Trophoblast cell (in vitro differentiated cells and primary cell): ENCODE measurements around the gene RBM23.

Experiments
- DNase-seq, 2 donors: peaks; one replicate each; pipeline ENCODE4 v3.0.0-alpha.2; 2016
- H2AFZ ChIP-seq: 2 replicates; pipeline ENCODE4 v1.6.1; 2013; ENCODE audit warnings: low read length, moderate library complexity, mild to moderate bottlenecking; ENCODE audit not compliant: insufficient read depth, poor library complexity
- H2AK5ac ChIP-seq: 2 replicates; pipeline ENCODE4 v1.6.1; 2013; ENCODE audit warnings: mild to moderate bottlenecking, low read length
- H2BK120ac ChIP-seq: 2 replicates; pipeline ENCODE4 v1.6.1; 2013; ENCODE audit warnings: low read length, mild to moderate bottlenecking, moderate library complexity; ENCODE audit not compliant: insufficient read depth, poor library complexity
- H2BK12ac ChIP-seq: 2 replicates; pipeline ENCODE4 v1.6.1; 2013; ENCODE audit warnings: mild to moderate bottlenecking, low read length, moderate library complexity
- H2BK5ac ChIP-seq: 2 replicates; pipeline ENCODE4 v1.6.1; 2013; ENCODE audit warnings: low read length, low read depth, moderate library complexity, mild to moderate bottlenecking; ENCODE audit not compliant: poor library complexity
- H3K14ac ChIP-seq: 2 replicates; pipeline ENCODE4 v1.6.1; 2013; ENCODE audit warnings: mild to moderate bottlenecking, low read length
- H3K18ac ChIP-seq: 2 replicates; pipeline ENCODE4 v1.6.1; 2013; ENCODE audit warnings: mild to moderate bottlenecking, low read length
- H3K23ac ChIP-seq: 2 replicates; pipeline ENCODE4 v1.6.1; 2013; ENCODE audit warnings: low read length
- H3K27ac ChIP-seq: 2 replicates; pipeline ENCODE4 v1.5.1; 2013; ENCODE audit warnings: low read depth, mild to moderate bottlenecking, inconsistent platforms, low read length, moderate library complexity
- H3K27me3 ChIP-seq: 2 replicates; pipeline ENCODE4 v1.6.1; 2013; ENCODE audit warnings: inconsistent platforms, mild to moderate bottlenecking, low read length, moderate library complexity; ENCODE audit not compliant: insufficient read depth
- H3K36me3 ChIP-seq, 2 experiments: 1 replicate in 1 of 2; 2 replicates in 1 of 2; pipeline ENCODE4 v1.6.1; 2013; ENCODE audit warnings: low read length in 2 of 2, mild to moderate bottlenecking in 2 of 2, moderate library complexity in 1 of 2; ENCODE audit not compliant: insufficient read depth in 2 of 2, control insufficient read depth in 1 of 2
- H3K4ac ChIP-seq: 2 replicates; pipeline ENCODE4 v1.6.1; 2013; ENCODE audit warnings: low read depth, mild to moderate bottlenecking, low read length, moderate library complexity
- H3K4me1 ChIP-seq, 2 experiments: 1 replicate in 1 of 2; 2 replicates in 1 of 2; pipeline ENCODE4 v1.6.1; 2013; ENCODE audit warnings: low read length in 2 of 2, mild to moderate bottlenecking in 2 of 2, moderate library complexity in 1 of 2; ENCODE audit not compliant: insufficient read depth in 2 of 2, control insufficient read depth in 1 of 2
- H3K4me2 ChIP-seq: 2 replicates; pipeline ENCODE4 v1.6.1; 2013; ENCODE audit warnings: inconsistent platforms, mild to moderate bottlenecking, low read length, moderate library complexity
- H3K4me3 ChIP-seq: 2 replicates; pipeline ENCODE4 v1.5.1; 2013; ENCODE audit warnings: mild to moderate bottlenecking, low read depth, low read length, inconsistent platforms
- H3K79me1 ChIP-seq: one replicate; pipeline ENCODE4 v1.6.1; 2013; ENCODE audit warnings: low read length
- H3K79me2 ChIP-seq: 2 replicates; pipeline ENCODE4 v1.6.1; 2013; ENCODE audit warnings: low read length, mild to moderate bottlenecking; ENCODE audit not compliant: control insufficient read depth, insufficient read depth, poor library complexity
- H3K9ac ChIP-seq: 2 replicates; pipeline ENCODE4 v1.6.1; 2013; ENCODE audit warnings: mild to moderate bottlenecking, low read length
- H3K9me3 ChIP-seq: 2 replicates; pipeline ENCODE4 v1.6.1; 2013; ENCODE audit warnings: low read depth, mild to moderate bottlenecking, control low read depth, inconsistent platforms, low read length; ENCODE audit not compliant: insufficient read depth
- H4K12ac ChIP-seq: 2 replicates; pipeline ENCODE4 v1.6.1; 2013; ENCODE audit warnings: low read depth, mild to moderate bottlenecking, low read length, moderate library complexity
- H4K8ac ChIP-seq: 2 replicates; pipeline ENCODE4 v1.6.1; 2013; ENCODE audit warnings: low read depth, mild to moderate bottlenecking, low read length, moderate library complexity
- H4K91ac ChIP-seq: one replicate; pipeline ENCODE4 v1.6.1; 2013; ENCODE audit warnings: low read depth, mild to moderate bottlenecking, low read length, moderate library complexity
- WGBS: extraction: QIAGEN DNeasy Blood & Tissue Kit; methylation state at CpG from one replicate; pipeline ENCODE4 v1.1.7; 2013; ENCODE audit warnings: missing lambda C conversion rate; ENCODE audit not compliant: insufficient read length, insufficient coverage; ENCODE audit errors: extremely low coverage; 5-methylcytosine and 5-hydroxymethylcytosine counted together

The RBM23 gene

DNA sequence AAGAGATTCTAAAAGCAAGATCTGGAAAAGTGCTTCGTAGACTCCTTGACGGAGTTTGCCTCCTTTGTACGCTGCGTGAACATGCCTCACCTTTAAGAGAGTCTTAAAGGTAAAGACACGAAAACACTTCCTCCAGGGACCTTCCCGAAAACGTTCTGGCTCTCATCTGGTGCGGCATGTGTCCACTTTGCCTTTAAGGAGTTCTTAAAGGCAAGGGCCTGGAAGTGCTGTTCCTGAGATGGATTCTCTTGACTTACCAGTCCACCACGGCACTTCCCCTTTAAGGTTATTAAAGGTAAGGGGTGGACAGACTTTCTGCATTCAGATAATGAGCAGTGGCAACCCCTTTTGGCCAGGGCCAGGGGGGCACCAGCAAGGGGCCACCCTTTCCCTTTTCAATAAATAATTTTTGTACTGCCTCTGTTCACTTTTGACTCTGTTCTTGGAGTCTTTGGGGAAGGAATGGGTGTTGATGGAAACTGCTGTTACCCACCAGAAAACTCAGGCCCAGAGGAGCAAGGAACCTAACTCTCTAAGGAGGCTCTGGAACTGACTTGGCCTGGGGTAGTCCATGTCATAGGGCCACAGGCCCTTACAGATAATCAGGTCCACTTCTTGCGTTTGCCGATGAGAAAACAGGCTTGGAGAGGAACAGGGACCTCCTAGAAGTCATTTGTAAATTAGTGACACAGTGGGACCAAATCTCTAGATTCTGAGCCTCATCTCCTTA, 31.5 kb downstream of the RBM23 start:
- Histone ChIP-seq H3K4ac (no peak overlapping the region), H3K79me1 (peaks cover 10% of the 10 kb centered on the region), H2AFZ (no peak overlapping the region), H4K8ac (peak overlapping the region; percentile 88), H3K36me3 (peaks cover 0 to 3% of the 10 kb centered on the region in 2 experiments), H3K18ac (no peak overlapping the region), H3K23ac (no peak overlapping the region), H2BK5ac (peak overlapping the region; percentile 28), H2BK120ac (no peak overlapping the region), H3K9me3 (no peaks in the 10 kb centered on the region), H3K4me3 (peak overlapping the region; percentile 73), H4K12ac (peak overlapping the region; percentile 26), H2AK5ac (no peak overlapping the region), H3K4me1 (peaks cover 11 to 17% of the 10 kb centered on the region in 2 experiments), H3K27ac (peak overlapping the region; percentile 75), H4K91ac (peak overlapping the region; percentile 79), H3K79me2 (no peaks in the 10 kb centered on the region), H2BK12ac (no peak overlapping the region), H3K9ac (no peak overlapping the region), H3K4me2 (peak overlapping the region; percentile 73), H3K27me3 (no peaks in the 10 kb centered on the region), H3K14ac (no peak overlapping the region)
- DNase-seq: peak; percentile 73 to 85
- WGBS: no CpG with 5 or more reads among the region's 11 CpGs

DNA sequence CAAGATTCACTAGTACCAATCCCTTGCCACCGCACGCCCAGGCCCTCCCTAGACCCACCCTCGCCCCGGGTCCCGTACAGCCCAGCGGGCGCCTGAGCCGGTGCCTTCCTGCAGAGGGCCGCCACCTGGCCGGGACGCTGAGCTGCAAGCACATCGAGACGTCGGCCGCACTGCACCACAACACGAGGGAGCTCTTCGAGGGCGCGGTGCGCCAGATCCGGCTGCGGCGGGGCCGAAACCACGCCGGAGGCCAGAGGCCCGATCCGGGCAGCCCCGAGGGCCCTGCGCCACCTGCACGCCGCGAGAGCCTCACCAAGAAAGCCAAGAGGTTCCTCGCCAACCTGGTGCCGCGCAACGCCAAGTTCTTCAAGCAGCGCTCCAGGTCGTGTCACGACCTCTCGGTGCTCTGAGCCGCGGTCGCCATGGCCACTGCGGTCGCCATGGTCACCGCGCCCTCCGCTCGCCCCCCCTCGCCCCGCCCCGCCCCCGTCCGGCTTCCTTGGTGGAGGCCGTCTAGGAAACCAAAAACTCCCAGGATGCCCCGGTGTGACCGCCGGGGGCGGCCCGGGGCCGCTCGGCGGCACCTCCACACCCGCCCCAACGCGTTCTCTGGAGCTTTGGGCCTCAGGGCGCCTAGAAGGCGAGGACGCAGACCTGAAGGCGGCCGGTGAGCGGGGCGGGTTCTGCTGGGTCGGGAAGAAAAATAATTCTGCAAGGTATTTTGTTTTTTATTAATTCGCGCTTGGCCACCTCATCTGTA, 32.3 kb downstream of the RBM23 start:
- peak overlapping the region; percentile 88 for H4K8ac ChIP-seq
- no peak overlapping the region for H2BK12ac ChIP-seq
- no peak overlapping the region for H3K4ac ChIP-seq
- peak overlapping the region; percentile 75 for H3K4me2 ChIP-seq
- H3K27me3 ChIP-seq: no peaks in the 10 kb centered on the region
- H3K4me3 ChIP-seq: peak overlapping the region; percentile 76
- H3K27ac ChIP-seq: peak overlapping the region; percentile 75
- H3K79me1 ChIP-seq: peaks cover 10% of the 10 kb centered on the region
- no peak overlapping the region for H2BK120ac ChIP-seq
- H2AFZ ChIP-seq: peak overlapping the region; percentile 74
- H3K14ac ChIP-seq: peak overlapping the region; percentile 6
- H2BK5ac ChIP-seq: peak overlapping the region; percentile 28
- no peak overlapping the region for H2AK5ac ChIP-seq
- H3K9me3 ChIP-seq: no peaks in the 10 kb centered on the region
- no peak overlapping the region for H3K23ac ChIP-seq
- no peaks in the 10 kb centered on the region for H3K79me2 ChIP-seq
- peak overlapping the region; percentile 79 for H4K91ac ChIP-seq
- peak overlapping the region; percentile 34 for H4K12ac ChIP-seq
- no CpG with 5 or more reads among the region's 77 CpGs for WGBS
- peak; percentile 74 to 82 for DNase-seq
- H3K4me1 ChIP-seq: peaks cover 11 to 20% of the 10 kb centered on the region in 2 experiments
- H3K18ac ChIP-seq: no peak overlapping the region
- peaks cover 0 to 3% of the 10 kb centered on the region in 2 experiments for H3K36me3 ChIP-seq
- peak overlapping the region; percentile 76 for H3K9ac ChIP-seq

DNA sequence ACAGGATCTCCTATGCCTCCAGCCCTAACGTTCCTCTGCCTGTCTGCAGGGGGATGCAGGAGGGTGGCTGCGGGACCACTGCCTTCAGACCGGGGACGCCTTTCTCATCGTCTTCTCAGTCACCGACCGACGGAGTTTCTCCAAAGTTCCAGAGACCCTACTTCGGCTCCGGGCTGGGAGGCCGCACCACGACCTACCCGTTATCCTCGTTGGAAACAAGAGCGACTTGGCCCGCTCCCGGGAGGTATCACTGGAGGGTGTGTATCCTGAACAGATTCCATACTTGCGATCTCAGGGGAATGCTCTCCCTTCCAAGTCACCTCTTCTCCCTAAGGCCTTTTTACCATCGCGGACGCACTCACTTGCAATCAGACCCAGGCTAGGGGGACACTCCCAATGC, 33.0 kb downstream of the RBM23 start:
- Histone ChIP-seq H3K27ac (no peak overlapping the region), H2BK12ac (no peak overlapping the region), H3K4me3 (no peak overlapping the region), H3K79me2 (no peaks in the 10 kb centered on the region), H4K12ac (no peak overlapping the region), H3K4ac (no peak overlapping the region), H3K4me2 (peak overlapping the region; percentile 75), H3K4me1 (peaks cover 11 to 20% of the 10 kb centered on the region in 2 experiments), H3K36me3 (peaks cover 0 to 3% of the 10 kb centered on the region in 2 experiments), H4K91ac (no peak overlapping the region), H4K8ac (no peak overlapping the region), H2BK120ac (no peak overlapping the region), H2AK5ac (no peak overlapping the region), H3K14ac (no peak overlapping the region), H3K18ac (no peak overlapping the region), H3K23ac (no peak overlapping the region), H3K9me3 (no peaks in the 10 kb centered on the region), H3K9ac (no peak overlapping the region), H2AFZ (no peak overlapping the region), H3K27me3 (no peaks in the 10 kb centered on the region), H3K79me1 (peaks cover 10% of the 10 kb centered on the region), H2BK5ac (no peak overlapping the region)
- WGBS: no CpG with 5 or more reads among the region's 21 CpGs
- DNase-seq: no peak

DNA sequence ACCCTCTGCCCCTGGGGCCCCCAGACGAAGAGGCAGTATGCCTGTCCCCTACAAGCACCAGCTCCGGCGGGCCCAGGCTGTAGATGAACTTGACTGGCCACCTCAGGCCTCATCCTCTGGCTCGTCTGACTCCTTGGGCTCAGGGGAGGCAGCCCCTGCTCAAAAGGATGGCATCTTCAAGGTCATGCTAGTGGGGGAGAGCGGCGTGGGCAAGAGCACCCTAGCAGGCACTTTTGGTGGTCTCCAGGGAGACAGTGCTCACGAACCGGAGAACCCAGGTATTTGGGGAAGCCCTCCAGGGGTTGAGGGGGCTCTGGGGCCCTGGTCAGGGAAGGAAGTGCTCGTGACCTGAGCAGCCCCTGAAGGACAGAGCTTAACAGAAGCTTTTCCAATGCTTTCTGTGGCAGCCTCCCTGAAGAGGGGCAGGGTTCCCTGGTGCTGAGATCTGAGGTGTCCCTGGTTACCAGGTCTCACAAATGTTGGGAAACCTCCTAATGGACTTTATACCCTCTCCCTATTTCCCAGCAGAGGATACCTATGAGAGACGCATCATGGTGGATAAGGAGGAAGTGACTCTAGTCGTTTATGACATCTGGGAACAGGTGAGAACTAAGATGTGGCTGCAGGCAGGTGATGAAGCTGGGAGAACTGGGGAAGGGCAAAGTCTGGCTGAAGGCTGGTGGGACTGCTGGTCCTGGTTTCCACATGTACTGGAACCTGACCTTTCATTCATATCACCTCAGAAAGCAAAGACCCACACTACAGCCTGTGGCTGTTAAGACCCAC, 34.0 kb downstream of the RBM23 start:
- no peak overlapping the region for H3K9ac ChIP-seq
- no CpG with 5 or more reads among the region's 11 CpGs for WGBS
- peaks cover 10% of the 10 kb centered on the region for H3K79me1 ChIP-seq
- H4K91ac ChIP-seq: no peak overlapping the region
- no peak overlapping the region for H4K8ac ChIP-seq
- no peak for DNase-seq
- no peak overlapping the region for H2BK120ac ChIP-seq
- H2BK12ac ChIP-seq: no peak overlapping the region
- no peak overlapping the region for H3K4ac ChIP-seq
- no peak overlapping the region for H3K23ac ChIP-seq
- no peak overlapping the region for H2BK5ac ChIP-seq
- no peak overlapping the region for H2AFZ ChIP-seq
- H3K14ac ChIP-seq: no peak overlapping the region
- H3K4me1 ChIP-seq: peaks cover 11 to 20% of the 10 kb centered on the region in 2 experiments
- H3K18ac ChIP-seq: no peak overlapping the region
- no peak overlapping the region for H3K27ac ChIP-seq
- H3K79me2 ChIP-seq: no peaks in the 10 kb centered on the region
- no peaks in the 10 kb centered on the region for H3K9me3 ChIP-seq
- H2AK5ac ChIP-seq: no peak overlapping the region
- H3K4me2 ChIP-seq: no peak overlapping the region
- H3K36me3 ChIP-seq: peaks cover 0 to 3% of the 10 kb centered on the region in 2 experiments
- H3K4me3 ChIP-seq: no peak overlapping the region
- no peak overlapping the region for H4K12ac ChIP-seq
- no peaks in the 10 kb centered on the region for H3K27me3 ChIP-seq
